OCI-M2 (cell line): ENCODE results near the gene CBL.

Source experiments
- DNase-seq: peaks from one replicate; lab custom pipeline; 2025; ENCODE audit not compliant: unreplicated experiment; lab: John Stamatoyannopoulos, UW

CBL gene

DNA sequence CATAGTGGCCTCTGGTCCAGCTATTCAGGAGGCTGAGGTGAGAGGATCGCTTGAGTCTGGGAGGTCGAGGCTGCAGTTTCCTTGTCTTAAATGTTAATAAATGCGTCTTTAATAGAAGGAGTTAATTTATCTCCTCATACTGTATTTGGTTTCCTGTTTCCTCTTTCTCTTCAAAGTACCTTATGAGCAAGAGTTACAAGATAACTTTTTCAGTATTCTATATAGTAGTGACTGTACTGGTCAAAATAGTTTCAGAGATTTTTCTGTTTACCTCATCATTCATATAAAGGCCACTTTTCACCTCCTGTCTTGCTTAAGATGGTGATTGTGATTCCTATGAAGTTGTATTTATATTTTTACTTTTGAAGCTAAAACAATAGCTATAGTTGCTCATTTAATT lies 59.9 kb downstream of the CBL start:
- DNase-seq = no peak

DNA sequence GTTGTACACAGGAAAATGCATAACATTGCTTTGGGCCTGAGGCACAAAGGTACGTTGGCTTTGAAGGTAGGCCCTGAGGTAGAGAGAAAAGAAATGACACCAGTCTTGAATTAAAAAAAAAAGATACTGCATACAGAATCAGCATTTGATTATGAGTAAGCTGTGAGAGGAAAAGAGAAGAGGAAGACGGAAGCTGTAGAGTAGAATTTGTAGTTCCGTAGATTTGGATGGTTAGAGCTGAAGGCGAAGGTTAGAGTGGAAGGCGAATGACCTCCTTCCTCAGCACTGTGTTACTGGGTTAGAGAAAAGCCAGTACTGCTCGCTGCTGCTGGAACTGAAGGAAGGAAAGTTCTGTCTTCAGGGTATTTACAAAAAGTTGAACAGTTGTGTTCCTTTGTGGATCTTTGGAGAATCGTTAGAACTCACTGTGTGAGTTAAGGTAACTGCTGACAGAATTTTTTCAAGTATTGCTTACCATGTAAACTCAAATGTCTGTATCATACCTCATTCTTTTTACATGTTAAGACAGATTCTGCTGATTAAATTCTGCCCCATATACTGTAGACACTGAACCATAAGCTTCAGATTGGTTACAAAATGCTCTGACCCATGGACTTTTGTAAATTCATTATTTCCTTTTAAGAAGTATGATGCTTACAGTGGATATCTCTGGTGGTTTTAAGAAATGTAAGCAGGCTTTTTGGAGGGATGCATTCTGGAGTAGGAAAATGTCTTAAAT lies 60.5 kb downstream of the CBL start:
- no peak for DNase-seq

DNA sequence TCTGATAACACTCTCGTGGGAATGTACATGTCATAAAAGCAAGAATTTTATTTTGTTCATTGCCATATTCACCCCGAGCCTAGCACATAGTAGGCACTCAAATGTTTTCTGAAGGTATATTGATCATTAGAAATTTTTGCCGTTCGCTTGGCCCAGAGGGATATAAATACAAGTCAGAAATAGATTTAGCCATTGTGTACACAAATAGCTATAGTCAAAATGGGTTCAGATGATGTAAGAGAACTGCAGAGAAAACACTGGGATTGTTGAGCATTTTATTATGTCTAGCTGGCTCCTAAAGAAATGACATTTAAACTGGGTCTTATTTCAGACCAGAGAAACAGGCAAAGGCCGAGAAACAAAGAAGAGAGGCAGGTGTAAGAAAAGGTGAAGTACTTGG lies 61.5 kb downstream of the CBL start:
- DNase-seq = no peak

DNA sequence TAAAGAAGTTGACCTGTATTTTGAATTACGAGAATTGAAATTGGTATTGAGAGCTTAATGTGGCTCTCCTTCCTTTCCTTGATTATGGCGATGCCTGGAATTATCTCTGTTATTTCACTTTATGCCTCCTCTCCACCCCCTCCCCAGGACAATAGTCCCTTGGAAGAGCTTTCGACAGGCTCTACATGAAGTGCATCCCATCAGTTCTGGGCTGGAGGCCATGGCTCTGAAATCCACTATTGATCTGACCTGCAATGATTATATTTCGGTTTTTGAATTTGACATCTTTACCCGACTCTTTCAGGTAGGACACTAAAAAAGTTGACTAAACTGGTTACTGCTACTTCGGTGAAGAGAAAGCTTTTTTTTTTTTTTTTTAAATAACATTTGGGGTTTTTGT lies 67.6 kb downstream of the CBL start:
- no peak for DNase-seq

DNA sequence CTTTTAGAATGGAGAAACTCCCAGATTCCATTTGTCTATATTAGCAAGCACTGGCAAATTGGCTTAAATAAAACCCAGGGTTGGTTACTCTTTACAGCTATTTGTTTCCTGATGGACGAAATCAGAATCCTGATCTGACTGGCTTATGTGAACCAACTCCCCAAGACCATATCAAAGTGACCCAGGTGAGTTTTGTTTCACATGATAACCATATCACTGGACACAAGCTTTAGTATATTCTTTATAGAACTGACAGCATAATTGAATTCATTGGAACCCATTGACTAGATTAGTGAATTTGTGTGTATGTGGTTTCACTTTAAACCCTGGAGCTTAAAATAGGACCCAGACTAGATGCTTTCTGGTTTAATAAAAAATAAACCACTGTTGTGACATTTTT lies 71.5 kb downstream of the CBL start:
- DNase-seq = no peak

DNA sequence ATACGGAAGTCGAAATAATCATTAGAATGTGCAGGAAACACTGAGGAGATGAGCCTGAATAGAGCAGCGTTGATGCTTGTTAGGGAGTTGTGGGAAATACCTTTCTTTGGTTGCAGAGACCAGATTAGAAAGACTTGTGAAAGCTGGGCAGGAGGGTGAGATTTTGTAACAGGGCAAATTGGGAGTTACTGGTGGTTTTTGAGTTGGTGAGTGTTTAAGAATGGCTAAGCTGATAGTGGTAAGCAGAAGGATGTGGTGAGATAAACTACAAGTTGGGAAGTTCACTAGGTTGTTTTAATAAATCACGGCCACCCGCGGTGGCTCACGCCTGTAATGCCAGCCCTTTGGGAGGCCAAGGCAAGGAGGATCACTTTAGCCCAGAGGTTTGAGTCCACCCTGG lies 76.4 kb downstream of the CBL start:
- no peak for DNase-seq

DNA sequence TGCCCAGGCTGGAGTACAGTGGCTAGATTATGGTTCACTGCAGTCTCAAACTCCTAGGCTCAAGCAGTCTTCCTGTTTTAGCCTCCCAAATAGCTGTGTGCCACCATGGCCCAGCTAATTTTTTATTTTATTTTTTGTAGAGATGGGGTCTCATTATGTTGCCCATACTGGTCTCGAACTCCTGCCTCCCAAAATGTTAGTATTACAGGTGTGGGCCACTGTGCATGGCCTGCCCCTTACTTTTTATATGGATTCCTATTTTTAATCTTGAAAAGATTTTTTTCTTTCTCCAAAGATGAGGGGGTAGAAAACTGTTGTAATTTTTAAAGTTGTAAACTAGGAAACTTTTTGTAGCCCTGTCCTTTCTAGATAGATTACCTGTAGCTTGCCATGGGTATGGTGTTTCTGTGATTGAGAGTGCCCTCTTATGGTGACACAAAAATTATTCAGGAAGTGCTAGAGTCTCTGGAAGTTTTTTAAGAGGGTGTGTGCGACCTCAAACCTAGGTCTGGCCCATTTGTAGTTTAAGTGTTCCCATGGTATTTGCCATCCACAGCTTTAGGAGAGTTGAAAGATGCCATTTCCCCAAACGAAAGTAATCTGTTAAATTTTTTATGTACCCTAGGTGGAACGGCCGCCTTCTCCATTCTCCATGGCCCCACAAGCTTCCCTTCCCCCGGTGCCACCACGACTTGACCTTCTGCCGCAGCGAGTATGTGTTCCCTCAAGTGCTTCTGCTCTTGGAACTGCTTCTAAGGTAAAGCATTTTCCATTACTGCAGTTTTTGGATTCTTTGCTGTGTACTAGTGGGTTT lies 78.4 kb downstream of the CBL start:
- no peak for DNase-seq

DNA sequence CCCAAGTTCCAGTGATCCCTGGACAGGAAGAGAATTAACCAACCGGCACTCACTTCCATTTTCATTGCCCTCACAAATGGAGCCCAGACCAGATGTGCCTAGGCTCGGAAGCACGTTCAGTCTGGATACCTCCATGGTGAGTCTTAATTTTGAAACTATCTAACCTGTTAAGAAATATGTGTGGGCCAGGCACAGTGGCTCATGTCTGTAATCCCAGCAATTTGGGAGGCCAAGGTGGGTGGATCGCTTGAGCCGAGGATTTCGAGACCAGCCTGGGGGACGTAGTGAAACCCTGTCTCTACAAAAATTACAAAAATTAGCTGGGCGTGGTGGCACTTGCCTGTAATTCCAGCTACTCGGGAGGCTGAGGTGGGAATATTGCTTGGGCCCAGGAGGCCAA lies 79.3 kb downstream of the CBL start:
- DNase-seq = no peak

DNA sequence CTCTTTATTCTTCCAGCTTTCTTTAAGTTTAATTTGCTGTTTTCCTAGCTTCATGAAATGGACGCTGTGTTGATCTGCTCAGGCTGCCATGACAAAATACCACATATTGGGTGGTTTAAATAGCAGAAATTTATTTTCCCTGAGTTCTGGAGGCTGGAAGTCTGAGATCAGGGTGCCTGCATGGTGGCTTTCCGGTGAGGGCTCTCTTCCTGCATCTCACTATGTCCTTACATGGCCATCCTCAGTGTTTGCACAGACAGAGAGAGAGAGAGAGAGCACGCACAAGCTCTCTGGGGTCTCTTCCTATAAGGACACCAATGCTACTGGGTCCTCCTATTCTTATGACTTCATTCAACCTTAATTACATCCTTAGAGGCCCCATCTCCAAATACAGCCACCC lies 82.1 kb downstream of the CBL start:
- DNase-seq = no peak

DNA sequence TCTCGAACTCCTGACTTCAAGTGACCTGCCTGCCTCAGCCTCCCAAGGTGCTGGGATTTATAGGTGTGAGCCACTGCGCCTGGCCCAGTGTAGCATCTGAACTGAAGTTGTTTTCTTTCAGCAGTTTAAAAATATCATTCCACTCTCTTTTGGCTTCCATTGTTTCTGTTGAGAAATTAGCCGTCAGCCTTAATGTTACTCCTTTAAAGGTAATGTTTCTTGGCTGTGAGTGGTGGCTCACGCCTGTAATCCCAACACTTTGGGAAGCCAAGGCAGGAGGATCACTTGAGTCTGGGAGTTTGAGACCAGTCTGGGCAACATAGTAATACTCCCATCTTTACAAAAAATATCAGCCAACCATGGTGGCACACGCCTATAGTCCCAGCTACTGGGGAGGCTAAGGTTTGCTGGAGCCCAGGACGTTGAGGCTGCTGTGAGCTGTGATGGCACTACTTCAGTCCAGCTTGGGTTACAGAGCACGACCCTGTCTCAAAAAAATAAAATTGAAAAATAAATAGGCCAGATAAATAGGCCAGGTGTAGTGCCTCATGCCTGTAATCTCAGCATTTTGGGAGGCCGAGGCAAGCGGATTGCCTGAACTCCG lies 84.9 kb downstream of the CBL start:
- DNase-seq = no peak

DNA sequence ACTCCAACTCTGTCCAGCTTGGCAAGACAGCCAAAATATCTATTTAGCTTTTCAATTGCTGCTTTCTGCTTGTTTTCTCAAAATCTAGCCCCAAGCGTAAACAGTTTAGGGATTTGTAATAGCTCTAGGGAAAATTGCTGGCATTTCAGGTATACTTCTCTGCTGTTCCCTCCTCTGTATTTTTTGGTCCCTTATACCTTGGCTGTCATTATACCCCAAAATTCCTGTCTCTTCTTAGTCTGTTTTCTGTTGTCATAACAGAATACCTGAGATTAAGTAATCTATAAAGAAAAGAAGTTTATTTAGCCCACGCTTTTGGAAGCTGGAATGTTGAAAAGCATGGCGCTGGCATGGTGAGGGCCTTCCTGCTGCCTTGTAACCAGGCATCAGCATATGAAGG lies 87.3 kb downstream of the CBL start:
- no peak for DNase-seq

DNA sequence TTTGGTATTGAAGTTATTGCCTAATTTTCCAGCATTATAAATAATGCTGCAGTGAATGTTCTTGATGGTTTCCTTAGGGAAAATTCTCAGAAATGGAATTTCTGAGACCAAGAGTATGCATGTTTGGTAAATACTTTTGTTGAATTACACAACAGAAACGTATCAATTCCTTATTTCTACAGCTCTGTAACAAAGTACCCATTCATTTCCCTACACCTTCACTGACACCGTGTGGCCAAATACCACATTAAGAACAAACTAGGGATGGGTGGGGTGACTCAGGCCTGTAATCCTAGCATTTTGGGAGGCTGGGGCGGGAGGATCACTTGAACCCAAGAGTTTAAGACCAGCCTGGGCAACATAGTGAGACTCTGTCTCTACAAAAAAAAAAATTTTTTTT lies 89.0 kb downstream of the CBL start:
- no peak for DNase-seq

DNA sequence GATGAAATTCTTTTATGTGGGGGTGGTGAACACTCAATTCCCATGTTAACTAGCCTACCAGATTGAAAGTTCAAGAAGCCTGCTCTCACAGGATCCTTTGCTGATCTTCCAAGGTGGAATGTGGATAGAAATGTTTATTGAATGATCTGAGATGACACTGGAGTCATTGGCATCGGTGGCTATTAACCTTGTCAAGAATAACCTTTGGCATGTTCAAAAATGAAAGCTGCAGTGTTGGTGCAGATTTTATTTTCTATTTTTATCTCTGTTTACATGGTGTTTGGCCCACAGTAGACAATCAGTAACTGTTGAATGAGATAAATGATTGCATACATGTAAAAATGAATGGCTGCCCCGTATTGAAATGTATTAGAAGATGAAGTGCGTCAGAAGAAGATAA lies 91.8 kb downstream of the CBL start:
- DNase-seq = no peak

DNA sequence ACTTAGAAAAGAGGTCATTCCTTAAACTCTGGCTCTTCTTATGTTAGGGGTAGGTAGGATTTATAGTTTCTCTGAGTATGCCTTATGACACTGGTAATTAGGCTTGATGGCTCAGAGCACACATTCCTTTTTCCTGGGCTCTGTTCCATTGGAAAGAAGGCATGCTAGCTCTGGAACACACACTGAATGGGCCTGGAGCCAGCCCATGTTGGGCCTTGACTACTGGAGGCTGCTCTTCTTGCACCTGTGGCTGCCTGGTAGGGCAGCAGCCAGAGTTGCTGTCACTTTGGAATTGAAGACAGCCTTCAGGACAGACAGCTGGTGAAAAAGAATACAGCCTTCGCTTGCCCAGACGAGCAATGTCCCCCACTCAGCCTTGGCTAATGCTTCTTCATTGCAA lies 92.6 kb downstream of the CBL start:
- DNase-seq = no peak

DNA sequence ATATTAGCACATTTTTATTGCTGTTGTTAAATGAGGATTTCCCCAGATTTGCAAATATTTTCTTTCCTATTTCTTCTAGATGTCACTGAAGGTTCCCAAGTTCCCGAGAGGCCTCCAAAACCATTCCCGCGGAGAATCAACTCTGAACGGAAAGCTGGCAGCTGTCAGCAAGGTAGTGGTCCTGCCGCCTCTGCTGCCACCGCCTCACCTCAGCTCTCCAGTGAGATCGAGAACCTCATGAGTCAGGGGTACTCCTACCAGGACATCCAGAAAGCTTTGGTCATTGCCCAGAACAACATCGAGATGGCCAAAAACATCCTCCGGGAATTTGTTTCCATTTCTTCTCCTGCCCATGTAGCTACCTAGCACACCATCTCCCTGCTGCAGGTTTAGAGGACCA lies 93.3 kb downstream of the CBL start:
- no peak for DNase-seq

DNA sequence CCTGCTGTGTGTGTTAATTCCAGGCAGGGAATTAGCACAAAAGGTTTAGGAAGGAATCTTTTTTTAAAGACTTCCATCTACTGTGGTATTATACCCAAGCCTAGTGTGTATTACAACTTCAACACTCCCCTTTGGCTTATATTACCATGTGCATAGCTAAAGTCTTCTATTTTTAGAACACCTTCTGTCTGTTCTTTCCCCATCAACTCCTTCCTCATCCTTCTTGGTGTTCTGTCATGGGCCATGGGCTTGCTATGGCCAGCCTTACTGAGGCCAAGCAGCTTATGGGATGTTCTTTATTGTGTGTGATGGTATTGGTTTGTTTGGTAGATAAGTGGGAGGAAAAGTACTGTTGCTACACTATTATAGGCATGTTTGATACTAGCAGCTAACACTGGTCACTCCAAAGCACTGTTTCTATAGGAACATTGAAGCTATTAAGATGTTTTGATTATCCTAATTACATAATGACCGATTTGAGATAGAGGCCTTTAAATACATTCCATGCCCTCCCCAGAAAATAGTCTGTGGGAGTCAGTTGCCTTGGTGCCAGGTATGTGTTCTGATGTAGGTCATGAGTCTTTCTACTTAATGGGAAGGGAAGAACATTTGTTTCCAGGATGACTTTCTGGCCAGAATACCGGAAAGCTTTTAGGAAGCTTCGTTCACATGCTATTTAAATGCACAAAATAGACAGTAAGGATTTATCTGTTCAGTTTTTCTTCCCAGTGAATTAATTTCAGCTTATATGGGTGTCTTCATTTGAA lies 94.2 kb downstream of the CBL start:
- no peak for DNase-seq

DNA sequence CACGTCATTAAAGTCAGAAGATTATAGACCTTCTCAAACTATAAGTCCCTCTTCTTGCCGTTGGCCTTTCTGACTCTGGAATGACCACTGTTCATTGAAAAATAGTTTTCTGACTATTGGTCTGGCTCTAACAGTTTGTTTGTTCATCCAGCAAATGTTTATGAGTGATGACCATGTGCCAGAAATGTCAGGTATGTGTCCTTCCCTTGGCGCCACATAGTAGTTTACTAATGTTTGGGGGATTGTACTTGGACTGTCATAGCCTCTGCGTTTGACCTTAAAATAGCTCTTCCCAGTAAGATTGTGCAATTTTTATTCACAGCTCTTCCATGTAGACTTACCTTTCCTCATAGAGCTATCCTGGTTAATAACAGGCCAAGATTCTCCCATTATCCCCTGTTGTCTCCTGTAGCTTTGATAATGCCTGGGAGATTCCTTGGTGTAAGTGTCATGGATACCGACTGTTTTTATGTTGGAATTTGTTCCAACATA lies 97.1 kb downstream of the CBL start:
- DNase-seq = no peak

DNA sequence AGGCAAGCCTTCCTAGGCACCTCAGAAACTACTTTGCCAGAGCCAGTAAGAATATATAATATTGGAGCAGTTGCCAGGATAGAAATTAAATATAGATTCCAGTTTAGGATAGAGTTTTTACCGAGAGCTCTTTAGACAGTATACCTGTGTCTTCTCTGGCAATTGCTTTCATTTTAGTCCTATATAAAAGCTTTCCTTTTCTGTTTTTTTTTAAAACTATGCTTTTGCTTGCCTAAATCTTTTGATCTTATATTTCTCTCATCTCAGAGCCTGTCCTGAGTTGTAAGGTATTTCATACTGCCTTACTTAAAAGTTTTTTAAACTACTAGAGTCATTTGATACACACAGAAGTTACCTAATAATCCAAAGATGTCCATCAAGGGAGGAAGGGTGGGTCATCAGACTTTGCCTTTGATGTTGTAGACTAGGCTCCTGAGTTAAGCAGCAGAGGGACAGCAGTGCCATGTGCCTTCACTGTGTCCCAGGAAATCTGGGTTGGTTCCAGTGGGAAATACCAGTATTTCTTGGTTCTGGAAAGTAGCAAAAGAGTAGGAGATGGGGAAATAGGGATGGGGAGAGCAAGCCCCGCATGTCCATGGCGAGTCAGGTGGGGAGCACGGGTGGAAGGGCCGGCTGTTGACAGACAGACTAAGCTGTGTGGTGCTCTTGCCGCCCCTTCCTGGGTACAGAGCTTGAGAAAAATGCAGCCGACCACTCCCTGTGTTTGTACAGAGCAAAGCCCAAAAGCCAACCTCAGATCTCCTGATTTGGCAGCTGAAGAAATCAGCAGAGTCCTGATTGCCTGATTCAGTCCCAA lies 99.6 kb downstream of the CBL start:
- DNase-seq = no peak

DNA sequence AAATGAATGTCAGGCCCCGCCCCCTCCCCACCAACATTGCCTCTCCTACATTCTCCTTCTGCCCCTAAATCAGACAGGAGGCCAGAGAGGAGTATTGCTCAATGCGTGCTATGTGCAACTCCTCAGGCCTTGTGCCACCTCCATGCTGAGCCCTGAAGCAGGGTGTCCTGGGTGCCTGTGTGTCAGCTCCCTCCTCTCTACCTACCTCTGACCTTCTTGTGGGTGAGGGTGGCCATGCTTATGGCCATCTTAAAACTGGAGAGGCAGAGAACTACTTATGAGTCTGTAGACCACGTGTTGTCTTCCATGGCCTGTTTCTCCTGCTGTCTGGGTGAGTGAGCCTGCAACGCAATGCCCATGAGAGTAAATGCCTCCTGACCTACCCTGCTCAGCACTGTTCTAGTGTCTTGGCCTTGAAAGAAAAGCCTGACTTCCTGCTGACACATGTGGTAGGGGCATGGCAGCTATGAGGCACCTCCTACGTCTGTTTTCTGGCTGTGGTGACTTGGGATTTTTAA lies 100.3 kb downstream of the CBL start:
- no peak for DNase-seq

DNA sequence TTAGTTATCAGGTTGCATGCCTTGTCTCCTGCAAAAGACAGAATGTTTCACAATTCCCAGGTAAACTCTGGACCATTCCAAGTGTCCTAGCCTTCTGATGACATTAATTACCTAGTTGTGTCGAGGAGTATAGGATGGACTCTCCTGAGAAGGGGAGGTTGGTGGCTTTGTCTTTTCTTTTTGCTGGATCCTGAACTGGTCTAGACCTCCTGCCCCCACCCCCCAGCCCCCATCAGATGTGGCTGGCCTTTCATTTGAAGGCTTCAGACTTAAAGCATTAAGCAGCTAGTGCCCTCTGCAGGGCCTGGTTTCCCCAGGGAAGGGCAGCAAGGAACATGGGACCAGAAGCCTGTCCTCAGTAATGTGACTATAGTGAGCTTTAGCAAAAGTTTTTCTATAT lies 101.1 kb downstream of the CBL start:
- DNase-seq = no peak
